GM23248 (cell line): ENCODE results near the gene STRIT1. TPM values are rescaled to one million over a fixed set of nuclear protein-coding genes. Genes with fewer than 3 reads are reported as not detected.
A peak's percentile ranks its signal among the peaks of the same experiment; 100 is the strongest.

ENCODE experiments used
- DNase-seq: peaks from one replicate; pipeline ENCODE4 v3.0.0-alpha.2; 2015
- H2AFZ ChIP-seq: fragments of 200-600 bp; sonication (generic); 2 replicates; pipeline ENCODE4 v1.6.1; 2016; ENCODE audit warnings: antibody characterized with exemption
- H3F3A ChIP-seq: fragments of 200-600 bp; sonication (generic); 2 replicates; pipeline ENCODE4 v1.6.1; 2016; ENCODE audit warnings: mild to moderate bottlenecking, antibody characterized with exemption, mixed run types; ENCODE audit not compliant: insufficient read depth
- H3K27ac ChIP-seq: fragments of 200-600 bp; sonication (generic); 2 replicates; pipeline ENCODE4 v1.5.1; 2016; ENCODE audit warnings: mild to moderate bottlenecking
- H3K27me3 ChIP-seq: fragments of 200-600 bp; sonication (generic); replicated peaks from 2 replicates; pipeline ENCODE4 v1.6.1; 2016; ENCODE audit warnings: mild to moderate bottlenecking; ENCODE audit not compliant: insufficient read depth
- H3K36me3 ChIP-seq: fragments of 200-600 bp; sonication (generic); 2 replicates; pipeline ENCODE4 v1.6.1; 2016; ENCODE audit warnings: low read depth, mild to moderate bottlenecking
- H3K4me1 ChIP-seq: fragments of 200-600 bp; sonication (generic); 2 replicates; pipeline ENCODE4 v1.6.1; 2016; ENCODE audit warnings: mild to moderate bottlenecking; ENCODE audit not compliant: insufficient read depth
- H3K4me2 ChIP-seq: fragments of 200-600 bp; sonication (generic); one replicate; pipeline ENCODE4 v1.6.1; 2016; ENCODE audit warnings: mild to moderate bottlenecking; ENCODE audit not compliant: unreplicated experiment
- H3K4me3 ChIP-seq: fragments of 200-600 bp; sonication (generic); 2 replicates; pipeline ENCODE4 v1.5.1; 2016; ENCODE audit warnings: mild to moderate bottlenecking
- H3K79me2 ChIP-seq: fragments of 200-600 bp; sonication (generic); 2 replicates; pipeline ENCODE4 v1.6.1; 2016; ENCODE audit warnings: mild to moderate bottlenecking; ENCODE audit not compliant: insufficient read depth
- H3K9ac ChIP-seq: fragments of 200-600 bp; sonication (generic); 2 replicates; pipeline ENCODE4 v1.6.1; 2016; ENCODE audit warnings: mild to moderate bottlenecking
- H3K9me2 ChIP-seq: fragments of 200-600 bp; sonication (generic); 2 replicates; pipeline ENCODE4 v1.6.1; 2016; ENCODE audit warnings: mixed run types, mild to moderate bottlenecking, moderate library complexity; ENCODE audit not compliant: insufficient read depth
- H3K9me3 ChIP-seq: fragments of 200-600 bp; sonication (generic); one replicate; pipeline ENCODE4 v1.6.1; 2017; ENCODE audit warnings: low read depth
- H4K20me1 ChIP-seq: fragments of 200-600 bp; sonication (generic); 2 replicates; pipeline ENCODE4 v1.6.0; 2016; ENCODE audit not compliant: insufficient read depth
- EZH2 ChIP-seq: fragments of 200-600 bp; sonication (generic); IDR thresholded peaks from 2 replicates; pipeline ENCODE4 v1.6.1; 2018; ENCODE audit warnings: antibody characterized with exemption, mild to moderate bottlenecking; ENCODE audit not compliant: insufficient read depth, poor library complexity, severe bottlenecking
- EZH2phosphoT487 ChIP-seq: fragments of 200-600 bp; sonication (generic); IDR thresholded peaks from 2 replicates; pipeline ENCODE4 v1.6.1; 2018; ENCODE audit warnings: antibody characterized with exemption, moderate library complexity, mild to moderate bottlenecking, low read depth; ENCODE audit not compliant: insufficient read depth
- WGBS, 2 experiments: methylation state at CpG; one replicate each; pipeline ENCODE4 v1.1.6; 2015 to 2017; ENCODE audit warnings: low lambda C conversion rate in 2 of 2, low coverage in 1 of 2; ENCODE audit errors: missing lambda C conversion rate in 2 of 2; 5-methylcytosine and 5-hydroxymethylcytosine counted together
- in situ Hi-C: fragments of 300-500 bp; cut with MboI; formaldehyde crosslinking; loops from 2 replicates; pipeline ENCODE4 v1.15.0; 2020
- polyA plus RNA-seq: library from polyadenylated mRNA; unstranded; fragments of >200 nt; fragmentation: Nextera tagmentation; extraction: Ambion mirVana; gene quantifications from 2 replicates; pipeline ENCODE4 v1.2.1, GENCODE V29; 2016
- total RNA-seq: library from RNA; depleted of rRNA; stranded (reverse); fragments of >200 nt; shearing (Covaris generic); gene quantifications from 2 replicates; pipeline ENCODE4 v1.2.3, GENCODE V29; 2014; rRNA removed

STRIT1 gene
- total and polyA plus RNA-seq, 2 experiments from 2014 or later, result not detected

- H3K4me1 ChIP-seq, result peaks cover 37% of the 10 kb centered on the region
- WGBS, 2 experiments, result 96 to 100% methylated on average over 3 of the region's 3 CpGs
- no peak overlapping the region for H3K27ac ChIP-seq
- DNase-seq, result no peak
- H3F3A ChIP-seq, result peaks cover 36% of the 10 kb centered on the region
- H3K9me3 ChIP-seq, result no peaks in the 10 kb centered on the region
- no peaks in the 10 kb centered on the region for H3K79me2 ChIP-seq
- no peaks in the 10 kb centered on the region for H3K36me3 ChIP-seq
- no peaks in the 10 kb centered on the region for H4K20me1 ChIP-seq
- no peak overlapping the region for H3K4me2 ChIP-seq
- in situ Hi-C loops, result no loop called here
- H2AFZ ChIP-seq, result no peak overlapping the region
- TF ChIP-seq EZH2 (no peak), EZH2phosphoT487 (no peak)
- H3K4me3 ChIP-seq, result no peak overlapping the region
- H3K9ac ChIP-seq, result no peak overlapping the region
- H3K27me3 ChIP-seq, result no peaks in the 10 kb centered on the region
- H3K9me2 ChIP-seq, result no peaks in the 10 kb centered on the region
These were observed 48.8 kb downstream of the STRIT1 start for GRCh38 chr3:155244699-155245098.

GRCh38 chr3:155244216-155244615 lies 49.3 kb downstream of the STRIT1 start:
- no peaks in the 10 kb centered on the region for H3K79me2 ChIP-seq
- peak; percentile 10 for DNase-seq
- H3K27ac ChIP-seq, result 0 out of 2 replicates have a peak overlapping the region, but pooled peaks have one; percentile 71
- no peaks in the 10 kb centered on the region for H3K27me3 ChIP-seq
- H4K20me1 ChIP-seq, result no peaks in the 10 kb centered on the region
- H3K9me3 ChIP-seq, result no peaks in the 10 kb centered on the region
- TF ChIP-seq EZH2phosphoT487 (no peak), EZH2 (no peak)
- peaks cover 37% of the 10 kb centered on the region for H3K4me1 ChIP-seq
- H3K4me3 ChIP-seq, result no peak overlapping the region
- H3K9me2 ChIP-seq, result no peaks in the 10 kb centered on the region
- peaks cover 36% of the 10 kb centered on the region for H3F3A ChIP-seq
- H2AFZ ChIP-seq, result no peak overlapping the region
- WGBS, 2 experiments, result 3 to 17% methylated on average over 1 of the region's 1 CpG
- in situ Hi-C loops, result no loop called here
- no peak overlapping the region for H3K9ac ChIP-seq
- no peak overlapping the region for H3K4me2 ChIP-seq
- H3K36me3 ChIP-seq, result no peaks in the 10 kb centered on the region

- Histone ChIP-seq H3K9ac (no peak overlapping the region), H3K4me1 (peaks cover 37% of the 10 kb centered on the region), H3K4me2 (peak overlapping the region; percentile 9), H3K4me3 (no peak overlapping the region), H3K79me2 (no peaks in the 10 kb centered on the region), H2AFZ (0 out of 2 replicates have a peak overlapping the region, but pooled peaks have one; percentile 50), H3K36me3 (no peaks in the 10 kb centered on the region), H3K9me3 (no peaks in the 10 kb centered on the region), H3K27ac (peak overlapping the region; percentile 71), H3K27me3 (no peaks in the 10 kb centered on the region), H3K9me2 (no peaks in the 10 kb centered on the region), H3F3A (peaks cover 36% of the 10 kb centered on the region), H4K20me1 (no peaks in the 10 kb centered on the region)
- in situ Hi-C loops, result no loop called here
- no peak for TF ChIP-seq EZH2
- no peak for TF ChIP-seq EZH2phosphoT487
- DNase-seq, result peak; percentile 52
- whole genome bisulfite sequencing, 2 experiments, result 45 to 56% methylated on average over 2 of the region's 2 CpGs
These were observed 50.0 kb downstream of the STRIT1 start for GRCh38 chr3:155243512-155243921.

GRCh38 chr3:155242342-155242741 lies 51.1 kb downstream of the STRIT1 start:
- H2AFZ ChIP-seq, result peak overlapping the region; percentile 10; the same call in 1 of the 2 replicates
- no peaks in the 10 kb centered on the region for H3K36me3 ChIP-seq
- H3K9me3 ChIP-seq, result no peaks in the 10 kb centered on the region
- TF ChIP-seq EZH2phosphoT487 (no peak), EZH2 (no peak)
- peaks cover 36% of the 10 kb centered on the region for H3F3A ChIP-seq
- no peak overlapping the region; the same call in 1 of the 2 replicates for H3K9ac ChIP-seq
- H4K20me1 ChIP-seq, result no peaks in the 10 kb centered on the region
- H3K27ac ChIP-seq, result peak overlapping the region; percentile 71
- H3K9me2 ChIP-seq, result no peaks in the 10 kb centered on the region
- DNase-seq, result peak; percentile 87
- in situ Hi-C loops, result no loop called here
- H3K4me1 ChIP-seq, result peaks cover 37% of the 10 kb centered on the region
- no peaks in the 10 kb centered on the region for H3K27me3 ChIP-seq
- no peak overlapping the region for H3K4me3 ChIP-seq
- no peaks in the 10 kb centered on the region for H3K79me2 ChIP-seq
- peak overlapping the region; percentile 60 for H3K4me2 ChIP-seq

- Histone ChIP-seq H3K36me3 (no peaks in the 10 kb centered on the region), H3K4me2 (peak overlapping the region; percentile 60), H3K9me2 (no peaks in the 10 kb centered on the region), H3K4me1 (peaks cover 37% of the 10 kb centered on the region), H2AFZ (peak overlapping the region; percentile 10; the same call in 1 of the 2 replicates), H3K9ac (0 out of 2 replicates have a peak overlapping the region, but pooled peaks have one; percentile 20), H3F3A (peaks cover 36% of the 10 kb centered on the region), H3K4me3 (no peak overlapping the region), H3K9me3 (no peaks in the 10 kb centered on the region), H3K27ac (peak overlapping the region; percentile 71), H4K20me1 (no peaks in the 10 kb centered on the region), H3K79me2 (no peaks in the 10 kb centered on the region), H3K27me3 (no peaks in the 10 kb centered on the region)
- in situ Hi-C loops, result no loop called here
- WGBS, 2 experiments, result 25 to 26% methylated on average over 4 of the region's 4 CpGs
- no peak for TF ChIP-seq EZH2
- TF ChIP-seq EZH2phosphoT487, result no peak
- peak; percentile 57 for DNase-seq
These were observed 51.9 kb downstream of the STRIT1 start for GRCh38 chr3:155241579-155241978.

Other genes starting within 250 kb of the STRIT1 start
- gene MME, start 213.4 kb downstream of the STRIT1 start, total RNA-seq, result 204 and 302 TPM in 2 replicates
- gene MME, start 213.4 kb downstream of the STRIT1 start, polyA plus RNA-seq, result 82.3 and 88.5 TPM in 2 replicates